ENCODE results near the gene EMP2.
"Not testable (repeated sequence)": the region's sequence is repeated elsewhere in the genome, so short reads cannot be mapped to it uniquely, and the experiment has no call there.

The EMP2 gene

GRCh38 chr16:10622036-10622921 is 41.9 kb upstream of the EMP2 start:
- Histone ChIP-seq H3K36me3 (ENCODE audit: control insufficient read depth, insufficient read depth, low read length) (no peaks in the 10 kb centered on the region), H3K27me3 (replicated peaks; ENCODE audit: control insufficient read depth, insufficient read depth, low read length) (no peaks in the 10 kb centered on the region; the same call in none of the 2 replicates), H3K4me3 (replicated peaks; ENCODE audit: low read depth, low read length) (no peak overlapping the region)
- DNase-seq (ENCODE audit: extremely low read depth, insufficient read length), result no peak
- TF ChIP-seq, protein P1, sequence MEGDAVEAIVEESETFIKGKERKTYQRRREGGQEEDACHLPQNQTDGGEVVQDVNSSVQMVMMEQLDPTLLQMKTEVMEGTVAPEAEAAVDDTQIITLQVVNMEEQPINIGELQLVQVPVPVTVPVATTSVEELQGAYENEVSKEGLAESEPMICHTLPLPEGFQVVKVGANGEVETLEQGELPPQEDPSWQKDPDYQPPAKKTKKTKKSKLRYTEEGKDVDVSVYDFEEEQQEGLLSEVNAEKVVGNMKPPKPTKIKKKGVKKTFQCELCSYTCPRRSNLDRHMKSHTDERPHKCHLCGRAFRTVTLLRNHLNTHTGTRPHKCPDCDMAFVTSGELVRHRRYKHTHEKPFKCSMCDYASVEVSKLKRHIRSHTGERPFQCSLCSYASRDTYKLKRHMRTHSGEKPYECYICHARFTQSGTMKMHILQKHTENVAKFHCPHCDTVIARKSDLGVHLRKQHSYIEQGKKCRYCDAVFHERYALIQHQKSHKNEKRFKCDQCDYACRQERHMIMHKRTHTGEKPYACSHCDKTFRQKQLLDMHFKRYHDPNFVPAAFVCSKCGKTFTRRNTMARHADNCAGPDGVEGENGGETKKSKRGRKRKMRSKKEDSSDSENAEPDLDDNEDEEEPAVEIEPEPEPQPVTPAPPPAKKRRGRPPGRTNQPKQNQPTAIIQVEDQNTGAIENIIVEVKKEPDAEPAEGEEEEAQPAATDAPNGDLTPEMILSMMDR (IDR thresholded peaks at IDR 0.05; ENCODE audit: insufficient read depth, low read length, poor library complexity, severe bottlenecking), result no peak

DNA sequence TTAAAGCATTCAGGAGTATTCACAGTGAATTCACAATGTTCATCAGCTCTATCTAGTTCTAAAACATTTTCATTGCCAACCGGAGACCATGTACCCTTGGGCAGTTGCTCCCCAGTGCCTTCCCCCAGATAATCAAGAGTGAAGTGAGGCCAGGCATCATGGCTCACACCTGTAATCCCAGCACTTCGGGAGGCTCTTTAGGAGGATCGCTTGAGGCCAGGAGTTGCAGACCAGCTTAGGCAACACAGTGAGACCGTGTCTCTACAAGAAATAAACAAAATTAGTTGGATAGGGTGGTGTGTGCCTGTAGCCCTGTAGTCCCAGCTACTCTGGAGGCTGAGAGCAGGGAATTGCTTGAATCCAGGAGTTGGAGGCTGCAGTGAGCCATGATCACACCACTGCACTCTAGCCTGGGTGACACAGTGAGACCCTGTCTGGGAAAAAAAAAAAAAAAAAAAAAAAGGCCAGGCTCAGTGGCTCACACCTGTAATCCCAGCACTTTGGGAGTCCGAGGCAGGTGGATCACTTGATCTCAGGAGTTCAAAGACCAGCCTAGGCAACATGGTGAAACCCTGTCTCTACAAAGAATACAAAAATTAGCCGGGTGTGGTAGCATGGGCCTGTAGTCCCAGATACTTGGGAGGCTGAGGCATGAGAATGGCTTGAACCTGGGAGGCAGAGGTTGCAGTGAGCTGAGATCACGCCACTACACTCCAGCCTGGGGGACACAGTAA is 41.0 kb upstream of the EMP2 start:
- H3K4me3 ChIP-seq (replicated peaks; ENCODE audit: low read depth, low read length); DNase-seq (ENCODE audit: extremely low read depth, insufficient read length); H3K36me3 ChIP-seq (ENCODE audit: control insufficient read depth, insufficient read depth, low read length); H3K27me3 ChIP-seq (replicated peaks; ENCODE audit: control insufficient read depth, insufficient read depth, low read length): not testable (repeated sequence)

- no peak for DNase-seq (ENCODE audit: extremely low read depth, insufficient read length)
- no peak overlapping the region for H3K4me3 ChIP-seq (replicated peaks; ENCODE audit: low read depth, low read length)
These were observed 39.7 kb upstream of the EMP2 start for GRCh38 chr16:10620120-10620519.

DNA sequence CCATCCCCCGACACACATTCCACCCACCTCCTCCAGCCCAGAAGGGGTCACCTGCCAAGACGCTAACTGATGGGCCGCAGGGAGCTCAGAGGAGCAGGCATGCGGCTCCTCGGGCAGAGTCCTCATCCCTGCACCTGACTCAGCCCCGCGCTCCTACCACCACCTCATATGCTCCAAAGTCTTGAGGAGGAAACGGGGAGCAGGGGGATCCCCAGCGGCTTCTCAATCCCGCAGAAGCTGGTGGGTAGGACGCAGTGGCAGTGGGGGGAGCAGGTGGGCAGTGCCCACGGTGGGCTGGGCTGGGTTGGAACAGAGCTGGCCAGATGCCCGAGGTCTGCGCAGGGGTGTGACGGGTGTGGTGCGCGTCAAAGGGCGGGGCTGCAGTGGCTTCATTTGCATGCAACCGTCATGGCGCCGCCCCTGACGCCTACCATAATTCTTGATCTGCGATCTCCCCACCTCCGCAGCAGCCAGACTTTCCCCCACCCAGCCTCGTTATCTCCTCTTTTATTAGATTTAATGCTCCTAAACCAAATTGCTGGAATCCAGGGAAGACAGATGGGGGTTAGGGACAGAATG is 39.0 kb upstream of the EMP2 start:
- Histone ChIP-seq H3K4me3 (replicated peaks; ENCODE audit: low read depth, low read length) (no peak overlapping the region), H3K36me3 (ENCODE audit: control insufficient read depth, insufficient read depth, low read length) (no peaks in the 10 kb centered on the region)
- no peak for DNase-seq (ENCODE audit: extremely low read depth, insufficient read length)

More at GRCh38 chr16:10620120-10620519, 39.7 kb upstream of the EMP2 start:
- Histone ChIP-seq H3K27me3 (replicated peaks; ENCODE audit: control insufficient read depth, insufficient read depth, low read length) (no peaks in the 10 kb centered on the region; the same call in none of the 2 replicates), H3K36me3 (ENCODE audit: control insufficient read depth, insufficient read depth, low read length) (no peaks in the 10 kb centered on the region)
- TF ChIP-seq, protein P1 (IDR thresholded peaks at IDR 0.05; ENCODE audit: insufficient read depth, low read length, poor library complexity, severe bottlenecking), result no peak

GRCh38 chr16:10618710-10619209 is 38.4 kb upstream of the EMP2 start:
- TF ChIP-seq, protein P1 (IDR thresholded peaks at IDR 0.05; ENCODE audit: insufficient read depth, low read length, poor library complexity, severe bottlenecking), result no peak
- DNase-seq (ENCODE audit: extremely low read depth, insufficient read length), result no peak
- H3K27me3 ChIP-seq (replicated peaks; ENCODE audit: control insufficient read depth, insufficient read depth, low read length), result no peaks in the 10 kb centered on the region; the same call in none of the 2 replicates
- no peak overlapping the region for H3K4me3 ChIP-seq (replicated peaks; ENCODE audit: low read depth, low read length)
- H3K36me3 ChIP-seq (ENCODE audit: control insufficient read depth, insufficient read depth, low read length), result no peaks in the 10 kb centered on the region

More for the DNA sequence above, 39.0 kb upstream of the EMP2 start:
- TF ChIP-seq, protein P1 (IDR thresholded peaks at IDR 0.05; ENCODE audit: insufficient read depth, low read length, poor library complexity, severe bottlenecking), result no peak
- no peaks in the 10 kb centered on the region; the same call in none of the 2 replicates for H3K27me3 ChIP-seq (replicated peaks; ENCODE audit: control insufficient read depth, insufficient read depth, low read length)

Measured in GM06990 (cell line).